ENCODE results near the gene GFER.

DNA sequence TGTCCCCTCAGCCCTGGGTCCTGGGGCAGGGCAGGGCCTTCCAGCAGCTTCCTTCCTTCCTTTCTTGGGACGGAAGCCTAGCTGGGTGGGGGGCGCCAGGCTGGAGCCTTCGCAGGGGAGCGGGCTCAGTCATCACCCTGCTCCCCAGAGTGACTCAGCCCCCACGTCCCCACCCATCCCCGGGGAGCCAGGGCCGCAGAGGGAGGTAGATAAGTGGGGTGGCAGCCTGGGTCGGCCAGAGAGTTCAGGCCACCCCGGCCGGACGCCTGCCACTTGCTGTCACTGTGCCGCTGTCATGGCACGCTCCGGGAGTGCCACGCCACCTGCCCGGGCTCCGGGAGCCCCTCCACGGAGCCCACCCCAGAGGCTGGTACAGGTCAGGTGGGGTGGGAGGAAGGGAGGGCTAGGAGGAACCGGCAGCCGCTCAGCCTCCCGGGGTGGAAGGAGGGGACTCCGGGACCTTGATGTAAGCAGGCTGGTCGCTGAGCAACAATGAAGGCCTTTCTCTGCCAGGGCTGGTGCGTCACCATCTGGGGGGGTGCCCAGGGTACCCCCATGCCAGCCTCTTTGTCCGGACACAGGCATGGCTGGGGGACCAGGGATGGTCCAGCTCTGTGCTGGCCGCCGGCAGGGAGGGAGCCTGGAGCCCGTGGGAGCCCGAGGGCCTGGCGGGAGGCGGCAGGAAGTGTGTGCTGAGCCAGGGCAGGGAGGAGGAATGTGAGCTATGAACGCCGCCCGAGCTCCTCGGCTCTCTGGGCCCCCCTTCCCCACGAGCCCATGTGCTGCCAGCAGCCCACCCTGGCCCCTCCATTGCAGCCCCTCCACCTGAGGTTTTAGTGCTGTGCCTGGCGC lies 49.3 kb downstream of the GFER start:
- no peak for TF ChIP-seq EZH2phosphoT487 (IDR thresholded peaks at IDR 0.05; ENCODE audit: insufficient read depth, low read depth)
- no peak for TF ChIP-seq EZH2 (IDR thresholded peaks at IDR 0.05; ENCODE audit: insufficient read depth, poor library complexity, severe bottlenecking)
